Hepatic stellate cell (primary cell): ENCODE data around the gene CHTF18.
"Not testable (repeated sequence)": the region's sequence is repeated elsewhere in the genome, so short reads cannot be mapped to it uniquely, and the experiment has no call there.

Experiments
- DNase-seq: peaks from one replicate; pipeline ENCODE4 v3.0.0; 2011; ENCODE audit warnings: low spot score

Gene CHTF18

GRCh38 chr16:788399-789126 lies at the start of gene CHTF18:
TSS of gene CHTF18 (plus strand) at chr16:788620. CDS start at chr16:788685, 65 bp downstream.
- DNase-seq: peak; percentile 100

GRCh38 chr16:739560-740458 lies 48.6 kb upstream of the CHTF18 start:
- no peak for DNase-seq

GRCh38 chr16:740459-740763 lies 48.0 kb upstream of the CHTF18 start:
- no peak for DNase-seq

- DNase-seq: peak; percentile 93
Observed at GRCh38 chr16:740764-741505, 47.5 kb upstream of the CHTF18 start, which contains the start of gene CIAO3. TSS of gene CIAO3 (minus strand) at chr16:740997. CDS start at chr16:740985, 12 bp downstream.

GRCh38 chr16:741986-742629 lies 46.3 kb upstream of the CHTF18 start:
- DNase-seq: no peak

- DNase-seq: not testable (repeated sequence)
Observed at GRCh38 chr16:742894-743293, 45.5 kb upstream of the CHTF18 start.

GRCh38 chr16:743794-744500 lies 44.5 kb upstream of the CHTF18 start:
- no peak for DNase-seq

- no peak for DNase-seq
Observed at GRCh38 chr16:745739-746138, 42.7 kb upstream of the CHTF18 start.

GRCh38 chr16:746637-747036 lies 41.8 kb upstream of the CHTF18 start:
- DNase-seq: no peak

GRCh38 chr16:747978-748746 lies 40.3 kb upstream of the CHTF18 start:
- DNase-seq: no peak

GRCh38 chr16:749010-749409 lies 39.4 kb upstream of the CHTF18 start:
- peak; percentile 82 for DNase-seq

GRCh38 chr16:750485-750884 lies 37.9 kb upstream of the CHTF18 start:
- no peak for DNase-seq

GRCh38 chr16:751152-752006 lies 37.0 kb upstream of the CHTF18 start:
- DNase-seq: no peak

- DNase-seq: no peak
Observed at GRCh38 chr16:752007-752312, 36.5 kb upstream of the CHTF18 start.

GRCh38 chr16:754121-754607 lies 34.3 kb upstream of the CHTF18 start:
- DNase-seq: not testable (repeated sequence)

- DNase-seq: no peak
Observed at GRCh38 chr16:754656-755055, 33.8 kb upstream of the CHTF18 start.

GRCh38 chr16:756428-756827 lies 32.0 kb upstream of the CHTF18 start:
- no peak for DNase-seq

GRCh38 chr16:759110-759910 lies 29.1 kb upstream of the CHTF18 start:
- no peak for DNase-seq

GRCh38 chr16:760065-760464 lies 28.4 kb upstream of the CHTF18 start:
- no peak for DNase-seq
